IMR-90 (cell line): ENCODE measurements around the gene GSN.

ENCODE experiments used
- CEBPB ChIP-seq: IDR thresholded peaks from 2 replicates; pipeline ENCODE4 v1.6.1; 2012; ENCODE audit warnings: low read depth, low read length, improper control_type of control experiment
- FOS ChIP-seq: fragments of 150-350 bp; IDR thresholded peaks from 2 replicates; pipeline ENCODE4 v1.6.1; 2016; ENCODE audit warnings: low read depth, low read length
- MAFK ChIP-seq: IDR thresholded peaks from 2 replicates; pipeline ENCODE4 v1.6.1; 2012; ENCODE audit warnings: low read depth, low read length, improper control_type of control experiment
- NFE2L2 ChIP-seq: fragments of 150-350 bp; IDR thresholded peaks from 2 replicates; pipeline ENCODE4 v1.6.1; 2016; ENCODE audit warnings: low read depth, mild to moderate bottlenecking, low read length
- POLR2A ChIP-seq: IDR thresholded peaks from 2 replicates; pipeline ENCODE4 v1.6.1; 2012; ENCODE audit warnings: mild to moderate bottlenecking, low read depth, low read length
- RAD21 ChIP-seq: IDR thresholded peaks from 2 replicates; pipeline ENCODE4 v1.6.1; 2012; ENCODE audit warnings: low read length, improper control_type of control experiment
- RCOR1 ChIP-seq: IDR thresholded peaks from 2 replicates; pipeline ENCODE4 v1.6.1; 2012; ENCODE audit warnings: mild to moderate bottlenecking, low read length, improper control_type of control experiment; ENCODE audit not compliant: insufficient replicate concordance
- TF ChIP-seq, protein P1 (sequence below): conservative IDR thresholded peaks from 2 replicates; pipeline ENCODE4 v1.5.1; 2012; ENCODE audit warnings: mild to moderate bottlenecking, low read depth, low read length, improper control_type of control experiment
- TF ChIP-seq, protein P2 (sequence below): fragments of 150-350 bp; IDR thresholded peaks from 2 replicates; pipeline ENCODE4 v1.6.1; 2016; ENCODE audit warnings: low read depth, mild to moderate bottlenecking, low read length, moderate library complexity, borderline replicate concordance

DNA sequence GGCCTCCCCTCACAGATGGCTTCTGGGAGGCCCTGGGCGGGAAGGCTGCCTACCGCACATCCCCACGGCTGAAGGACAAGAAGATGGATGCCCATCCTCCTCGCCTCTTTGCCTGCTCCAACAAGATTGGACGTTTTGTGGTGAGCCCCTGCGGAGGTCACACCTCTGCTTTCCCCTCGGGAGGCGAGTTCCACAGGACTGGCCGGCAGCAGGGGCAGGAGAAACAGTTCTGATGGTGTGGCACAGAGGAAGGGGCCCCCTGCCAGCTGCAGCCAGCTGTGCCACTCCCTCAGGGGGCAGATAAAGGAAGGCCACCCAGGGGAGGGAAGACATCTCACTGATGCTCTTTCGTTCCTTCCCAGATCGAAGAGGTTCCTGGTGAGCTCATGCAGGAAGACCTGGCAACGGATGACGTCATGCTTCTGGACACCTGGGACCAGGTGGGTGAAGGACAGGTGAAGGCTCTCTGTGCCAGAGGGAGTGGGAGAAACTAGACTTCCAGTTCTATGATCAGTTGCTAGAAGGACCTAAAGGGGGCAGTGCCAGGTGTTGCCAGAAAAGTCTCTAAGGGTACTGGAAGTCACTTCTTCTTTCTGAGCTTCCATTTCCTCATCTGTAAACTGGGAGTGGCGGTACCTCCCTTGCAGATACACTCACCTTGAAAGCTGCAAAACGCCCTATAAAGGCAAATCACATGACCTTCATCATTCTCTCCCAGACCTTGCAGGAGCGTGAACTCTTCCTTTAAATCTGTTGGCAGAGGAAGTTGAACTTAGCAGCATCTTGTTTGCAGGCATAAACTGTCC, 61.1 kb downstream of the GSN start:
- no peak for TF ChIP-seq POLR2A
- no peak for TF ChIP-seq FOS
- TF ChIP-seq, protein P1, sequence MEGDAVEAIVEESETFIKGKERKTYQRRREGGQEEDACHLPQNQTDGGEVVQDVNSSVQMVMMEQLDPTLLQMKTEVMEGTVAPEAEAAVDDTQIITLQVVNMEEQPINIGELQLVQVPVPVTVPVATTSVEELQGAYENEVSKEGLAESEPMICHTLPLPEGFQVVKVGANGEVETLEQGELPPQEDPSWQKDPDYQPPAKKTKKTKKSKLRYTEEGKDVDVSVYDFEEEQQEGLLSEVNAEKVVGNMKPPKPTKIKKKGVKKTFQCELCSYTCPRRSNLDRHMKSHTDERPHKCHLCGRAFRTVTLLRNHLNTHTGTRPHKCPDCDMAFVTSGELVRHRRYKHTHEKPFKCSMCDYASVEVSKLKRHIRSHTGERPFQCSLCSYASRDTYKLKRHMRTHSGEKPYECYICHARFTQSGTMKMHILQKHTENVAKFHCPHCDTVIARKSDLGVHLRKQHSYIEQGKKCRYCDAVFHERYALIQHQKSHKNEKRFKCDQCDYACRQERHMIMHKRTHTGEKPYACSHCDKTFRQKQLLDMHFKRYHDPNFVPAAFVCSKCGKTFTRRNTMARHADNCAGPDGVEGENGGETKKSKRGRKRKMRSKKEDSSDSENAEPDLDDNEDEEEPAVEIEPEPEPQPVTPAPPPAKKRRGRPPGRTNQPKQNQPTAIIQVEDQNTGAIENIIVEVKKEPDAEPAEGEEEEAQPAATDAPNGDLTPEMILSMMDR, result no peak
- no peak for TF ChIP-seq MAFK
- TF ChIP-seq NFE2L2, result no peak
- TF ChIP-seq RAD21, result no peak
- no peak for TF ChIP-seq RCOR1
- no peak for TF ChIP-seq CEBPB
- TF ChIP-seq, protein P2, sequence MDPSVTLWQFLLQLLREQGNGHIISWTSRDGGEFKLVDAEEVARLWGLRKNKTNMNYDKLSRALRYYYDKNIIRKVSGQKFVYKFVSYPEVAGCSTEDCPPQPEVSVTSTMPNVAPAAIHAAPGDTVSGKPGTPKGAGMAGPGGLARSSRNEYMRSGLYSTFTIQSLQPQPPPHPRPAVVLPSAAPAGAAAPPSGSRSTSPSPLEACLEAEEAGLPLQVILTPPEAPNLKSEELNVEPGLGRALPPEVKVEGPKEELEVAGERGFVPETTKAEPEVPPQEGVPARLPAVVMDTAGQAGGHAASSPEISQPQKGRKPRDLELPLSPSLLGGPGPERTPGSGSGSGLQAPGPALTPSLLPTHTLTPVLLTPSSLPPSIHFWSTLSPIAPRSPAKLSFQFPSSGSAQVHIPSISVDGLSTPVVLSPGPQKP, result no peak
